NCI-H2029 (cell line): ENCODE measurements around the gene GFOD2.
A peak's percentile ranks its signal among the peaks of the same experiment; 100 is the strongest.
"Not testable (repeated sequence)": the region's sequence is repeated elsewhere in the genome, so short reads cannot be mapped to it uniquely, and the experiment has no call there.

ENCODE experiments used
- DNase-seq: peaks from one replicate; lab custom pipeline; 2025; lab: John Stamatoyannopoulos, UW

Gene GFOD2

GRCh38 chr16:67701420-67701819, 17.7 kb downstream of the GFOD2 start:
- DNase-seq: no peak

DNA sequence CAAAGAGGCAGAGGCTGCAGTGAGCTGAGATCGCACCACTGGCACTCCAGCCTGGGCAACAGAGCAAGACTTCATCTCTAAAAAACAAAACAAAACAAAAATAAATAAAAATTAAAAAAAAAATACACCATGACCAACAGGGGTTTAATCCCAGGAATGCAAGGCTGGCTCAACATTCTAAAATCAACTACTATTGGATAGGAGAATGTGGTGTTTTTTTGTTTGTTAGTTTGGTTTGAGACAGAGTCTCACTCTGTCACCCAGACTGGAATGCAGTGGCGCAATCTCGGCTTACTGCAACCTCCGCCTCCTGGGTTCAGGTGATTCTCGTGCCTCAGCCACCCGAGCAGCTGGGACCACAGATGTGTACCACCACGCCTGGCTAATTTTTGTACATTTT, 19.9 kb downstream of the GFOD2 start:
- DNase-seq: no peak

GRCh38 chr16:67697422-67698185, 21.5 kb downstream of the GFOD2 start:
- no peak for DNase-seq

DNA sequence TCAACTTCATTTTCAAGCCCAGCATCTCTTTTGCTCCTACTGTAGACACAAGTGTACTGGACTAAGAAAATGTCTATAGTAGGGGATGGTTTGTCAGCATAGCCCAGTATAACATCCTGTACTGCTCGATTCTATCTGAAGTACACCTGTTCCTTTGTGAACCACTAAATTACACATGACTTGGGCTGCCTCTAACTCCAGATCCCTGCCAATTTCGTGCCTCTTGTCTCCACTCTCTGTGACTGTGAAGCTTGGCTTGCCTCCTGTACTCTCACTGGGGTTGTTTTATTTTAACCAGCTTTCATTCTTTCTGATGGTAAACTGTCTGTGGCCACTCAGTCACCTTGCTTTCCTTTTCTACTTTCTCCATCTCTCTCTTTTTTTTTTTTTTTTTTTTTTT, 24.5 kb downstream of the GFOD2 start:
- no peak for DNase-seq

DNA sequence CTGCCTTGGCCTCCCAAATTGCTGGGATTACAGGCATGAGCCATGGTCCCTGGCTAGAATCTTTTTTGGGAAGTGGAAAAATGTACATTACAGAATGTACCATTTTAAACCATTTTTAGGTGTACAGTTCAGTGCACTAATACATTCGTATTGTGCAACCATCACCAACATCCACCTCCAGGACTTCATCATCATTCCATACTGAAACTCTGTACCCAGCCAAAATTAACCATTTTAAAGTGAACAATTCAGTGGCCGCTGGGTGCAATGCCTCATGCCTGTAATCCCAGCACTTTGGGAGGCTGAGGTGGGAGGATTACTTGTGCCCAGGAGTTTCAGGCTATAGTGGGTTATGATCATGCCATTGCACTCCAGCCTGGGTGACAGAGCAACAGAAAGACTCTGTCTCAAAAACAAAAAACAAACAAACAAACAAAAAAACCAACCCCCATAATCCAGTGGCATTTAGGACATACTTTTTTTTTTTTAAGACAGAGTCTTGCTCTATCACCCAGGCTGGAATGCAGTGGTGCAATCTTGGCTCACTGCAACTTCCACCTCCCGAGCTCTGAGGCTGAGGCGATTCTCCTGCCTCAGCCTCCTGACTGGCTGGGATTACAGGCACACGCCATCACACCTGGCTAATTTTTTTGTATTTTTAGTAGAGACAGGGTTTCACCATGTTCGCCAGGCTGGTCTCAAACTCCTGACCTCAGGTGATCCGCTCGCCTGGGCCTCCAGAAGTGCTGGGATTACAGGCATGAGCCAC, 25.4 kb downstream of the GFOD2 start:
- not testable (repeated sequence) for DNase-seq

DNA sequence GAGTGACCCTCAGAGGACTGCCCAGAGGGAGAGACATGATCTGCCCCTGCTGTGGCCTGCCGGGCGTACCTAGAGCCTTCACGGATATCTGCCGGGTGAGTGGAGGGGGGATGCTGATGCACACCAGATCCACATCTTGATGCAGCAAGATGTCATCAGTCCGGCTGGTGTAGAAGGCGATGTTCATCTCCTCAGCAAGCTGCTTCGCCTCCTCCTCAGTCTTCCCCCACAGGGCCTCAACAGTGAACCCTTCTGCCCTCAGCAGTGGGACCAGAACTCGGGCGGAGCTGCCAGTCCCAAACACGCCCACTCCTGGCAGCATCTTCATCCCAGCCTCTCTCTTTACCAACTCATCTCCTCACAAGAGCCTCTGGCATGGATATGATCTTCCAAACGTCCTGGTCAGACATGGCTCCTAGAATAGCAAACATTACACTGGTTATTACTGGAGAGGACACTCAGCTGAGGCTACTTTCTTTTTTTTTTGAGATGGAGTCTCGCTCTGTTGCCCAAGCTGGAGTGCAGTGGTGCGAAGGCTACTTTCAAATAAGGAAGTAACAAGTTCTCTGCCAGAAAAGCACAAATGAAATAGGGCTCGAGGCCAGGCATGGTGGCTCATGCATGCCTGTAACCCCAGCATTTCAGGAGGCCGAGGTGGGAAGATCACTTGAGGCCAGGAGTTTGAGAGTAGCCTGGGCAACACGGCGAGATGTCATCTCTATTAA, 33.6 kb downstream of the GFOD2 start:
- no peak for DNase-seq

GRCh38 chr16:67683767-67684166, 35.3 kb downstream of the GFOD2 start:
- no peak for DNase-seq

DNA sequence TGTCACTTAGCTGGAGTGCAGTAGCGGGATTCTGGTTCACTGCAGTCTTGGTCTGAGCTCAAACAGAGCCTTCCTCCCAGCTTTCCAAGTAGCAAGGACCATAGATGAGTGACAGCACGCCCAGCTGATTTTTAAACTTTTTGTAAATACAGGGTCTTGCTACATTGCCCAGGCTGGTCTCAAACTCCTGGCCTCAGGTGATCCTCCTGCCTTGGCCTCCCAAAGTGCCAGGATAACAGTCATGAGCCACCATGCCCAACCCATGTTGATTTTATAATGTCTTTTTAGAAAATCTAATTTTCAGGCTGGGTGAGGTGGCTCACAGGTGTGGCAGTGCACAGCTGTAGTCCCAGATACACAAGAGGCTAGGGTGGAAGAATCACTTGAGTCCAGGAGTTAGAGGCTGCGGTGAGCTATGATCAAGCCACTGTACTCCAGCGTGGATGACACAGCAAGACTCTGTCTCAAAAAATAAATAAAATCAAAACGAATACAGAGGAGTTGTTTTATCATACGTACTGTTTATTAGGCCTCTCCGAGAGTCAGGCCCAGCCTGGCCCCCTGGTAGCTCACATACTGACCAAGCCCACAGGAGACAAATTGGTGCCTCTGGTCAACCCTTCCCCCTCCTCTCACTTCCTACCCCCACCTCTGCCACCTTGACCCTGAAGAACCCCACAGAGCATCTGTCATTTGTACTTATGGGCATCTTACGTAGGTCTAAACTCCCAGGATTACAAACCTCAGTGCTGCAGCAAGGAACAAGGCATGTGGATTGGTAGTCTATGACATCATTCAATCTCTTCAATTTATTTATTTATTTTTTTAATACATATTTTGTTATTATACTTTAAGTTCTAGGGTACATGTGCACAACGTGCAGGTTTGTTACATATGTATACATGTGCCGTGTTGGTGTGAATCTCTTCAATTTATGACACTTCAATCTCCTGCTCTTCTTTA, 38.9 kb downstream of the GFOD2 start:
- DNase-seq: no peak

DNA sequence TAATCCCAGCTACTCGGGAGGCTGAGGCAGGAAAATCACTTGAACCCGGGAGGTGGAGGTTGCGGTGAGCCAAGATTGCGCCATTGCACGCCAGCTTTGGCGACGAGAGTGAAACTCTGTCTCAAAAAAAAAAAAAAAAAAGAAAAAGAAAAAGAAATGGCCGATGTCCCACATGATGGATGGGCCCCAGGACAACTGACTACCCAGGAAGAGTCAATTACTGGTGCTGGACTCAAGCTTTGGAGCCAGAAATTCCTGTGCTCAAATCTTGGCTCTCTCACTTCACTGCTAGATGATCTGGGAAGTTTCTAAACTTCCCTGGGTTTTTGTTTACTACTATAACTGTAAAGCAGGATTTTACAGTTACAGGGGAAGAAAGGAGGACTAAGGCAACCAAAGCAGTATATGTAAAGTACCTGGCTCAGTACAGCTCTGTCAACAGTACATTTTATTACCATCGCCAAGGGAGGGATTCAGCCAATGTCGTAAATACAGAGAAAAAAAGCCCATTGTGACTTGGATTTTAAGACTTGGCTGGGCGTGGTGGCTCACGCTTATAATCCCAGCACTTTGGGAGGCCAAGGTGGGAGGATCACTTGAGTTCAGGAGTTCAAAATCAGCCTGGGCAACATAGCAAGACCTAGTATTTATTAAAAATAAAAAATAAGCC, 40.6 kb downstream of the GFOD2 start:
- DNase-seq: no peak

DNA sequence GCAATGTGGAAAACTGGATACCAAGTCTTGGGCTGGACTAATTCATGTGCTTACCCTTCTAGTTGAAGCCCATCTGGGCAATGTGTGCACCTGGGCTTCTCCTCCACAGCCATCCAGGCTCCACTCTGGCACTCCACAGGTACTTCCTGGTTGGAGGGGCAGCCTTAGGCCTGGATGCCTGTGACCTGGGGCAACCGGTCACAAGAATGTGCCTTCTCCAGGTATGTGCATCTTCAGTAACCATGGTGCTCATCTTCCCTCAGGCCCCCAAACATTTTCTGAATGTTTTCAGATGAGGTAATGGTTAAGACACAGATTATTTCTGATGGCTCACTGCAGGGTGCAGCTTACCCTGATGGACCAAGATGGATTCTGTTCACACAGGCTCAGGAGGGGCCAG, 41.4 kb downstream of the GFOD2 start:
- no peak for DNase-seq

DNA sequence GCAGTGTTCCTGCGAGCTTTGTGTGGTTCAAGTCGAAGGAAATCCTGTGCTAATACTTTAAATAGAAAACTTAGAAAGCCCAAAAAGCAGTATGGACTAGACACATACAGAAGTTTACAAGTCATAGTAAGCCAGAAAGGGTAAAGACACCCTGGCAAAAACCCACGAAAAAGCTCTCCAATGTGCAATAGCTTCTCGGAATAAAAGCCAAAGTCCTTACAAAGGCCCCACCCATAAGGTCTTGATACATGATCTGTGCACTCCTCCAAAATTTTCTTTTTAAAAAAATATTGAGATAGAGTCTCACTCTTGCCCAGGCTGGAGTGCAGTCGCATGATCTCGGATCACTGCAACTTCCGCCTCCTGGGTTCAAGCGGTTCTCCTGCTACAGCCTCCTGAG, 42.2 kb downstream of the GFOD2 start:
- DNase-seq: no peak

GRCh38 chr16:67676516-67676915, 42.6 kb downstream of the GFOD2 start:
- DNase-seq: no peak

DNA sequence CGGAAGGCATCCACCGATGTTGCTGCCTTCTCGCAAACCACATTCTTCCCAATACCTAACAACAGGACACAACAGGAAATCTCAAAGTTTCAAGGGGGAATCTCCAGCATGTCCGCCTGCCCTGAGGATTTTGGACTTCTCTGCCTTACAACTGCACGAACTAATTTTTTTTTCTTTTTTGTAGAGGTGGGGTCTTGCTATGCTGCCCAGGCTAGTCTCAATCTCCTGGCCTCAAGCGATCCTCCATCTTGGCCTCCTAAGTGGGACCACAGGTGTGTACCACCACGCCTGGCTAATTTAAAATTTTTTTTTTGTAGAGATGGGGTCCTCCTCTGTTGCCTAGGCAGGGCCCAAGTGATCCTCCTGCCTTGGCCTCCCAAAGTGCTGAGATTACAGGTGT, 43.1 kb downstream of the GFOD2 start:
- no peak for DNase-seq

DNA sequence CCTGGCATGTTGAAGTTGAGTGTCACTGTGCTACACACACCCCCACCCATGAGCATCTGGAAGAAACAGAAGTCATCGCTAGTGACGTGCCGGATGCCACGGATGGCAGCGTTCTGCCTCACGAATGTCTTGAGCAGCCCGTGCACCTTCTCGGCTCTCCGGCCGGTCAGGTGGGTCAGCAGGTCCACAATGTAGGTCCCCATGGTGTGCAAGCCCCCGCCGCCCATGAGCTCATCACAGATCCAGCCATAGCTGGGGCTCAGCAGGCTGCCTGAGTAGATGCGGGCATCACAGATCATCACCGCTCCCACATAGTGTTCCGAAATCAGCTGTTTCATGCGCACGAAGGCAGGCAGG, 43.6 kb downstream of the GFOD2 start:
- DNase-seq: no peak

- no peak for DNase-seq
Observed at GRCh38 chr16:67674851-67675578, 44.1 kb downstream of the GFOD2 start.

- peak; percentile 47 for DNase-seq
Observed at GRCh38 chr16:67673712-67674580, 45.2 kb downstream of the GFOD2 start.

- no peak for DNase-seq
Observed at GRCh38 chr16:67672739-67673662, 46.1 kb downstream of the GFOD2 start.

- DNase-seq: no peak
Observed at GRCh38 chr16:67672306-67672705, 46.8 kb downstream of the GFOD2 start.
